ENCODE data around the gene CCDC181.

DNA sequence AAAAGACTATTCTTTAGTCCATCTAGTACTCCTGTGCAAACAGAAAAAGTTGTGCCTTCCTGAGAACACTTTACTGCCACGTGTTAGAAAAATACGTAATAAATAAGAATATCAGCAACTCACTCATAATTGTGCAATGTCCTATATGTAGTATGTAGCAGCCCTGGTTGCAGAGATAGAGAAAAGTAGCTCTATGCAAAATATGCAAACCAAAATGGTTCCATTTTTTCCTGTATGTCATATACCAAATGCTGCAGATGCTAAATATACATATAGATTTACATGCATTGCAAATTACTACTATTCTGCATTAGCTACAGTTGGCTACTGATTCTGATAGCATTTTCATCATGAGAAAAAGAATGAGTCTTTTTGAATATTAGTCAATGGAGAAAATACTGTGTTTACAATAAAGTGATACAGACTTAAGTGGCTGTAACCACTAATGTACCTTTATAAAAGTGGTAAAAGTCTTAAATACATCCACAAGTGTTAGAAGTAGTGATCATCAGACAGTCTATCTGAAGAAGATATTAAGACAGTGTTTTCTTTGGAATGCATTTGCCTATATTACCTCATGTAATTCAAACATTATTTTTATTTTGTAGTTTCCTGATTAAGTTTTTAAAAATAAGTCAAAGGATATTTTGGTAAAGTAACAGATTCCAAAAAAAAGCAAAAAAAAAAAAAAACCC, 79.4 kb downstream of the CCDC181 start:
- TF ChIP-seq, protein P1, sequence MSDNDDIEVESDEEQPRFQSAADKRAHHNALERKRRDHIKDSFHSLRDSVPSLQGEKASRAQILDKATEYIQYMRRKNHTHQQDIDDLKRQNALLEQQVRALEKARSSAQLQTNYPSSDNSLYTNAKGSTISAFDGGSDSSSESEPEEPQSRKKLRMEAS (IDR thresholded peaks at IDR 0.05) = no peak
- TF ChIP-seq, protein P2, sequence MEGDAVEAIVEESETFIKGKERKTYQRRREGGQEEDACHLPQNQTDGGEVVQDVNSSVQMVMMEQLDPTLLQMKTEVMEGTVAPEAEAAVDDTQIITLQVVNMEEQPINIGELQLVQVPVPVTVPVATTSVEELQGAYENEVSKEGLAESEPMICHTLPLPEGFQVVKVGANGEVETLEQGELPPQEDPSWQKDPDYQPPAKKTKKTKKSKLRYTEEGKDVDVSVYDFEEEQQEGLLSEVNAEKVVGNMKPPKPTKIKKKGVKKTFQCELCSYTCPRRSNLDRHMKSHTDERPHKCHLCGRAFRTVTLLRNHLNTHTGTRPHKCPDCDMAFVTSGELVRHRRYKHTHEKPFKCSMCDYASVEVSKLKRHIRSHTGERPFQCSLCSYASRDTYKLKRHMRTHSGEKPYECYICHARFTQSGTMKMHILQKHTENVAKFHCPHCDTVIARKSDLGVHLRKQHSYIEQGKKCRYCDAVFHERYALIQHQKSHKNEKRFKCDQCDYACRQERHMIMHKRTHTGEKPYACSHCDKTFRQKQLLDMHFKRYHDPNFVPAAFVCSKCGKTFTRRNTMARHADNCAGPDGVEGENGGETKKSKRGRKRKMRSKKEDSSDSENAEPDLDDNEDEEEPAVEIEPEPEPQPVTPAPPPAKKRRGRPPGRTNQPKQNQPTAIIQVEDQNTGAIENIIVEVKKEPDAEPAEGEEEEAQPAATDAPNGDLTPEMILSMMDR (IDR thresholded peaks at IDR 0.05; ENCODE audit: low read depth, low read length, missing input control) = no peak

Data from liver (tissue), 2 donors.